T-helper 1 cell treated with Interleukin-12 subunit alpha and Interleukin-12 subunit beta and Interleukin-4 antibody, amounts not matched to agents 30 ng/mL and 1 ng/mL, for 36 hours (primary cell): ENCODE data around the gene CASZ1. TPM values are rescaled to one million over a fixed set of nuclear protein-coding genes. Genes with fewer than 3 reads are reported as not detected.

Experiments
- intact Hi-C: fragments of 100-400 bp; cut with micrococcal nuclease; formaldehyde crosslinking; loops from one replicate; pipeline ENCODE4 v1.15.1; 2024
- total RNA-seq: library from RNA; stranded (reverse); gene quantifications from 2 replicates; pipeline ENCODE4 v1.2.3, GENCODE V29; 2022

The CASZ1 gene
- total RNA-seq, 1 donor from 2014 or later, result 9.5 TPM

DNA sequence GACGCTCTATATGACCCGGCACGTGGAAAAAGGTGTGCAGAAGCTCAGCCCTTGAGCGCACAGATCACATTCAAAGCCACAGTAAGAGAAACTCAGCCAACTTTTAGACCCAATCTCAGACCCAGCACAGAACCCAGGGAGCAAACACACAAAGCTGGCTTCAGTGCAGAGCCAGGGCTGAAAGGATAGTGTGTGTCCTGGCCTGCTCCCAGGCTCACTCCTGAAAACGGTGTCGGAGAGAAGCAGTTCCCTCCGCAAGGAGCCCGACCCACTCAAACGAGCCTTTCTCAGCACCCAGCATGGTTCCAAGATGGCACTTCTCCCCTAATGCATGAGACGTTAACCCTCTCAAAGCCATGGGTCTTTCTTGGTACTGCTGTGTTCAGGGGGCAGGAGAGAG, 39.6 kb downstream of the CASZ1 start:
- intact Hi-C loops, result no loop called here

DNA sequence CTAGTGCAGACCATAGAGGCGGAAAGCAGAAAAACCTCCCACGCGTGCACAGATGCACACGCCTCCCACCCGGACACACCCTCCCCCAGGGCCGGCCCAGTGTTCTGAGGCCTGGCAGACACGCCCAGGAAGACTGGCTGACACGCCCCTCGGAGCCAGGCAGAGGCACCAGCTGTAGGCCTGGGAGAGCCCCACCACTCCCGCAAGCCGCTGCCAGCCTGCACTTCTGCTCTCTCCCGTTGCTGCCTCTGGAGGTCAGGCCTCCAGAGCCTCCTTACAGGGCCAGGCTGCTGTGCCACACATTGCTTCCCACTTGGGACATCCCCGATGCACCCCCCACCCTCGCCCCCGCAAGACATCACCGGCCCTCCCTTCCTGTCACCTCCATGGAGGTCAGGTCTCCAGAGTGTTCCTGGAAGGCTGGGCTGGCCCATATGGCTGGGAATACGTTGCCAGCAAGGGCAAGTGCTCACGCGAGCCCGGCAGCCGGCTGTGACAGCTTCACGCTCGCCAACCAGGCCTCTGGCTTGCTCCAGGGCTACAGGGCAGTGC, 40.4 kb downstream of the CASZ1 start:
- intact Hi-C loops, result no loop called here

DNA sequence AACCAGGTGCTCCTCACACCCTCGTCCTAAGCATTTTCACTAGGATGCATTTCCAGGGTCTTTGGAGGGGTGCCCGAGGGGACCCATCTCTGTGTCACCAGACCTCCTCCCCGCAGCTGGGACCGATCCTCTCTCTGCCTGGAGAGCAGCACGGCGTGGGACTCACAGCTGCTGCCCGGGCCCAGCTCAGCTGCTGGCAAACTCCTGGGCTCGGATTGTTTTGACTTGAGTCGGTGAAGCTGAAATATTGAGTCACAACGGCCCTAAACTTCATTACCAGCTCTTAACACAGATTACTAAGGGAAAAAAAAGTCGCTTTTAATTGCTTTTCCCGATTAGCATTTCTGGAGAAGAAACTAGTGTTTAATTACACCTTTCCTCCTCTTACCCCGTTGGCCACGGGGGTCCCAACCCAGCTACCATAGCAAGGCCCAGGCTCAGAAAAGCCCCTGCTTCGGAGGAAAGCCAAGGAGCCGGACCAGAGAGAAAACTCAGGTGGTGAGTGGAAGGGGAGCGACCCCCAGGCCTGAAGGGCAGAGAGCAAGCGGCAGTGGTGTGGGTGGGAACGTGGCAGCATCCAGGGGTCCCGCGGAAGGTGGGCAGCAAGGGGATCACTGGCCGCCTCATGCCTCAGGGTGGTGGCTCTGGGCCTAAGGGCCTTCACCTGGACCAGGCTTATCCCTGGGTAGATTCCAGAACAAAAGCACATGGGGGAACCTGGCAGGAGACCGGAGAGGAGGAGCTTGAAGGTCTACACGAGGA, 41.7 kb downstream of the CASZ1 start:
- intact Hi-C loops, result no loop called here

DNA sequence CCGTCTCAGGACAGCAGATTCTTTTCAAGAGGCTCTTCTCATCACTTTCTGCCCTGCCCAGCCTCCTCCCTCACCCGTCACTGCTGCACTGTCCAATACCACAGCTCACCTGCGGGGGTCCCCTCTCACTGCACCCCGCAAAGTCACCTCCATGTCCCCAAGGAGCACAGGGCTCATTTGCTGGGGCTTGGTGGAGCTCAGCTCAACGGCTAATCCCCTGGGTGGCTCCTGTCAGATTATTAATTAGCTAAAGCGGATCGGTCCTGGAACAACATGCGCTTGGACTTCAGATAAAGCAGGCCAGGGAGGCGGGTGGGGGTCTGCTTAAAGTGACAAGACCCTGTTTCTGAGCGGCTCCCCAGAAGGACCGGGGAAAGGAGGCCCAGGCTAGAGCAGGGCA, 43.1 kb downstream of the CASZ1 start:
- intact Hi-C loops, result no loop called here

DNA sequence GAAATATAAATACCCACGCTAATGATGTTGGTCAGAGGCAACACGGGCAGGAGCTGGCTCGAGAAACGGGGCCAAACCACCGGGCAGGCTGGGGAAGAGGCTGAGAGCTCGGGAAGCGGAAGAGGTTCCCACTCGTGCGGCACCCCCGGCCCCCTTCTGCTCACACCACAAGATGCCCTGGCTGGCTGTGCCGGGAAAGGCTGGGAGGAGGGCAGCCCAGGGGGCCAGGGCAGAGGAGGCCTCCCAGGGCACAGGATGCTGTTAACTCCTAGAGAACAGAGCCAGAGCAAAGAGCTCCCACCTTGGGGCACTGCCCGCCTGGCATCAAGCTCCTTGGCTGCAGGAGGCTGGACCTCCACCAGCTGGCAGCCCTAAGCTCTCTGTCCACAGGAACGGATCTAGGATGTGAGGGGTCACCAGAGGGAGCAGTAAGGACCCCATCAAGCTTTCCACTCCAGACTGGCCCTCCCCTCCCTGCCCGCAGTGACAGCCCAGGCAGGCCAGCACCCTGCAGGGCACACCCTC, 44.8 kb downstream of the CASZ1 start:
- intact Hi-C loops, result no loop called here

DNA sequence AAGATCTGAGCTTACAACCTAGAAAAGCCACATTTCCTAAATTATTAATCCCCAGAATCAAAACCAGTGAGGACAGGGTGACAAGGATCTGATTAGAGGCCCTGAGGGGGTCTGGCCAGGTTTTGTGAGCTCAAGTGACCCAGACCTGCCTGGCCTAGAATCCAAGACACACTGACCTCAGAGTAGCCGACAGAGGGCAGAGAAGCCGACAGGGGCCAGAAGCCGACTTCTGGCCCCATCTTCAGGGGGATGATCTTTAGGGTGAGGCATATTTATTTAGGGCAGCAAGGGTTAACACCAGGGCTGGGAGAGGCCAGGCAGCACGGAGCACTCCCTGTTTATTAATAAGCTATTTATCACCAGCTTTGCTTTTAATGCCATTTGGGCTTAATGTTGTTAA, 45.3 kb downstream of the CASZ1 start:
- intact Hi-C loops, result no loop called here

DNA sequence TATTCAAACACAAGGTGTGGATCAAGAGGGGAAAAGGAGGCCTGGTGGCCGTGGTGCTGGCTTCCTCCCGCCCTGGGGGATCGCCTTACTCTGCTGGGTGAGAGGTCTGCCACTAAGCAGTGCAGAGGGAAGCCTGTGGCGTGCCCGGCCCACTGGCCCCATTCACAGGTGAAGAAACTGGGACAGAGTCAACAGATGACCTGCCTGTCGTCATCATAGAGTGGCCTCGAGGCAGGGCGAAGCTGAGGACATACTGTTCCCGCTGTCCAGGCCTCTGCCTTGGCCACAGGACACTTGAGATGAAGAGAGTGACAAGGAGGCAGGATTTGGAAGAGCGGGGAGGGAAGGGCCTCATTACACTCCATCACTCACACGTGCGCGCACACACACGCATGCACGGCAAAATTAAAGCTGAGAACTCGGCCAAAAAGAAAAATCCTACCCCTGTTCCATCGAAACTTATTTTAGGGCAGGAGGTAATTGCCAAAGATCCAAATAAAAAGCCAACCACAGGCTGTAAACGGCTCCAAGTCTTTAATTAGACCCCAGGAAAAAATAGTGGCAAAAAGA, 50.5 kb downstream of the CASZ1 start:
- intact Hi-C loops, result no loop called here

DNA sequence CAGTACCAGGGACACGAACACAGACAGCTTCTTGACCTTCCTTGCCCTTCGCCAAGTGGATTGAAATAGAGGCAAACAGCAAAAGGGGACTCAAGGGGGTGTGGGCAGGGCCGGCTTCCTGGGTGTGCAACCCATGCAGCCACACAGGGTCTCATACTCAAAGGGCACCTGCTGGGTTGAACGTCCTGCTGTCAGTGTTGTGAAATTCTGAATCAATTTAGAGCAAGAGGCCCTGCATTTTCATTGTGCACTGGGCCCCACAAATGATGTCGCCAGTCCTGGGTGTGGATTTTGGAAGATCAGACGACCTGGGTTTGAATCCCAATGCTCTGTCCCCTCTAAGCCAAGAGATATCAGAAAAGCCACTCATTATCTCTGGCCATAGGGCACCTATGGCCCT, 51.1 kb downstream of the CASZ1 start:
- intact Hi-C loops, result no loop called here

DNA sequence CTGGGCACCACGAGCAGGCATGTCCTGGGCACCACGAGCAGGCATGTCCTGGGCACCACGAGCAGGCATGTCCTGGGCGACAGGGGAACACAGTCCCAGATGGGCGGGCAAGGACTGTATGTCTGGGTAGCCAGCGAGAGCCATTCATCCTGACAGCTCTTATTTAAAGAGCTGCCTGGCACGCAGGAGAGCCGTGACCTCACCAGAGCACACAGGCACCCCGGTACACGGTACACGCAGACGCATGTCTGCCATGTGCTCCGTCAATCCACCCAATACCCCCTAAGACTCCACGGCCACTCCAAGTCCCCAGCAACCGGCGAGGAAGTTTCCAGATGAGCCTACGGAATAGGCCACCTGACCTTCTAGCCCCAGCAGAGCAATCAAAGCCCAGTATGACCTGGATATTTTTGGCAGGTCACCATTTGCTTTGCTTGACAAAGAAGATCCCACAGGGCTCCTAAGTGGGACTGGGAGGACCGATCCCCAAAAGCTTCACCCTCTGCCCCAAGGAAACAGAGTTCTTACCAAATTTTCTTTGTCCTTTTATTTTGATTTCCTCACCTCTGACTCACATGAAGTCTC, 51.7 kb downstream of the CASZ1 start:
- intact Hi-C loops, result no loop called here

DNA sequence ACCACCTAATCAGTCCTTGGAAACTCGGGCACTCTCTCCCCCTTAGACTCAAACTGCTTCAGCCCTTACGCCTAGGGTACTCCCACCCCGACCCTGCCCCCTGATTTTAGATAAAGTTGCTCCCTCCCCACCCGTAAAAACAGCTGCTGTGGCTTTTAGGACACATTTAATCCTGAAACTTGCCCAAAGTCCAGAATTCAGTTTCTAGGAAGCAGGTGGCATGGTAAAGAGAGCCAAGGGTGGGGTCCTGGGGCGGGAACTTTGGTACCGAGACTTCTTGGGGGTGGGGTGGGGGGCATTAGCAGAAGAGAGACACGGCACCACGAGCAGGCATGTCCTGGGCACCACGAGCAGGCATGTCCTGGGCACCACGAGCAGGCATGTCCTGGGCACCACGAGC, 52.4 kb downstream of the CASZ1 start:
- intact Hi-C loops, result no loop called here

DNA sequence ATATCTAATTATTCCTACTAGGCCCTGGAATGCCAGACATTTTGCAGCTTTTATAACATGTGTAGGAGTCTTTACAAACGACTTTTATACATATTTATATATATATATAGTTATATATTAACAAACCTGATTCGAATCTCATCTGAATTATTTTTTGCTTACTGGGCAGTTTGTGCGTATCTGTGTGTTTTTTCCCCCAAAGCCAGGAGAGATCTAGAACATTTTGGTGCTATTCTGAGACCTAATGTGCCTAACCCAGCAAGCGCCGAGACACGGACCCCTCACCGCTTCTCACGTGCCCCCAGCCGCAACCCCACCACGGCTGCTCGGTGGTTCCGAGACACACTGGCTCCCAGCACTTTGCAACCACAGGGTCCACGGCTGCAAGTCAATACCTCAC, 54.8 kb downstream of the CASZ1 start:
- intact Hi-C loops, result no loop called here

DNA sequence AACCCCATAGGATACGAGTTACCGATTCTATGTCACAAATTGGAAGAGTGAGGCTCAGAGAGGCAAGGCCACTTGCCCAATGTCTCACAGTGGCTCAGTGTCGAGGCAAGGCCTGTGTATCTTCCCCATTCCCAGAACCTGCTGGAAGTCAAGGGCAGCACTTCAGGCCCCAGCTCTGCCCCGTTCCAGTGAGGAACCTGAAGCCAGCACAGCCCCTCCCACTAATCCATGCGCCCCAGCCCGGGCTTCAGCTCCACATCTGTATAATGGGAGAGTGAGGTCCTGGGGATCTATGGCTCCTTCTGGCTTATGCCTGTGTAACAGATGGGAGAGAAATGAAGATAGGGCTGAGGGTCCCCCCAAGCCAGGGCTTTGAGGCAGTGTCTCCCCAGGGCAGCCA, 56.3 kb downstream of the CASZ1 start:
- intact Hi-C loops, result no loop called here

DNA sequence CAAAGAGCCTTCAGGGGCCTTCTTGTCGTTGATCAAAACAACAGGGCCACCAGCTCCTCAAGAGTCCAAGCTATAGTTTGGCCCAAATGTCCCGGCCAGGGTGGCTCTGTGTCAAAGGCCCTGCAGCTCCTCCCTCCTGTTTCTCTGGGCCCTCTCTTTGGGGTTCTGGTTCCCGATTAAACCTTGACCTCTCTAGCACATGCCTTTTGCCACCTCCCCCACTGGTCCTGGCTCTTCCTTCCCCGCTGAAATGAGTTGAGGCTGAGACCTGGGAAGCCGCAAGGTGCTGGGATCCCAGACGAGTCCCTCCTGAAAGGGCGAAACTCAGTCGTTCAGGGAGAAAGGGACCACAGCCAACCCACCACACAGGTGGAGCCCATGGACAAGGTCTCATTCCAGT, 56.9 kb downstream of the CASZ1 start:
- intact Hi-C loops, result no loop called here

DNA sequence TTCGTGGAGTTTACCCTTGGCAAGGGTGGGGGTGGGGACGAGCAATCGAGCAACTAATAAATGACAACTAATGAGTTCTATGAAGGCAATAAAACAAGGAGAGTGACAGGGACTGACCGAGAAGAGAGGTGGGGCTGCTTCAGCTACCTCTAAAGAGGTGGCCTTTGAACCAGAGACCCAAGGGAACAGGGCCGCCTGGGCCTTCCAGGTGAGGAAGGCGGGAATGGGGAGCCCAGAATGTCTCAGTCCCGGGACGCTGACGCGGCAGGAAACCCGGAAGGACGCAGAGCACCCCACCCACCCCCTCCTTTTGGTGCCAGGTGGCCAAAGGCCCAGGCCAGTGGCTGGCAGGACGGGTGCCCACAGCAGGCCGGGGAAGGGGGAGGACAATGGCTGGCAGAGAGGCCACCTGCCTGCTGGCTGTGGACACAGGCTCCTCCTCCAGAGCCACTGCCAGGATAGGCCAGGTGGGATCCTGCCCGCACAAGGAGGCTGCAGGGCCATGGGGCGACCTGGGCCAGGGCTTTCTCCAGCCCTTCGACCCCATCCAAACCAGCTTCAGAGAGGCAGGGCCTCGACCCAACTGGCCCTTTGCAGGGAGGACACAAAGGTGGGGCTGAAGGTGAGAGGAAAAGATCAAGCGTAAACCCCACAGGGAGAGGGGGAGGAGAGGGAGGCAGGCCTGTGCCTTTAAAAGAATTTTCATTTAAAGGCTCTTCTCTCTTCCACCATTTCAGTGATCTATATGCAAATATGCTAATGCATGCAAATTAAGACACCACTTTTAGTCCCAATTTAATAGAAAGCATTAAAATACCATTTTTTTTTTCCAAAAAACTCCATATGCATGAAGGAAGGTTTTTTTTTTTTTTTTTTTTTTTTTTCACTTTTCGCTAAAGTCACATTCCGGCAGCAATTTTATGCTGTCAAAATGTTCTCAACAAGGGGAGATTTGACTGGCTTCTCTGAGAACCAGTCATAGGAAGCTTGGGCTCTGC, 58.1 kb downstream of the CASZ1 start:
- intact Hi-C loops, result no loop called here

DNA sequence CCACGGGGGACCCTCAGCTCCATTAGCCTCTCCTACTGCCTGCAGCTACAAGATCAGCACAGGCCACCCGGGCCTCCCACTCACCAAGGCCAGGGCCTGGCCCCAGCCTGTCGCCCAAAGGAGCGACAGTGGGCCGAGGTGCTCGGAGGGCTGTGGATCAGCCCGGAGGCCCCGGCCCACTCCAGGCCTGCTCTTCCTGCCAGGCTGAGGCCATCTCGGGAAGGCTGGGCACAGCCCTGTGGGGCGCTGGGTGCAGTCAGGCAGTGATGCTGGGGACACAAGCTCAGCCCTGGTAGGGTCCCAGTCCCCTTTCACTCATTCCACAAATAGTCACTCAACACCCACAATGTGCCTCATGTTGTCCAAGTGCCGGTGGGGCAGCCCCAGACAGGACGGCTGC, 58.8 kb downstream of the CASZ1 start:
- intact Hi-C loops, result no loop called here

DNA sequence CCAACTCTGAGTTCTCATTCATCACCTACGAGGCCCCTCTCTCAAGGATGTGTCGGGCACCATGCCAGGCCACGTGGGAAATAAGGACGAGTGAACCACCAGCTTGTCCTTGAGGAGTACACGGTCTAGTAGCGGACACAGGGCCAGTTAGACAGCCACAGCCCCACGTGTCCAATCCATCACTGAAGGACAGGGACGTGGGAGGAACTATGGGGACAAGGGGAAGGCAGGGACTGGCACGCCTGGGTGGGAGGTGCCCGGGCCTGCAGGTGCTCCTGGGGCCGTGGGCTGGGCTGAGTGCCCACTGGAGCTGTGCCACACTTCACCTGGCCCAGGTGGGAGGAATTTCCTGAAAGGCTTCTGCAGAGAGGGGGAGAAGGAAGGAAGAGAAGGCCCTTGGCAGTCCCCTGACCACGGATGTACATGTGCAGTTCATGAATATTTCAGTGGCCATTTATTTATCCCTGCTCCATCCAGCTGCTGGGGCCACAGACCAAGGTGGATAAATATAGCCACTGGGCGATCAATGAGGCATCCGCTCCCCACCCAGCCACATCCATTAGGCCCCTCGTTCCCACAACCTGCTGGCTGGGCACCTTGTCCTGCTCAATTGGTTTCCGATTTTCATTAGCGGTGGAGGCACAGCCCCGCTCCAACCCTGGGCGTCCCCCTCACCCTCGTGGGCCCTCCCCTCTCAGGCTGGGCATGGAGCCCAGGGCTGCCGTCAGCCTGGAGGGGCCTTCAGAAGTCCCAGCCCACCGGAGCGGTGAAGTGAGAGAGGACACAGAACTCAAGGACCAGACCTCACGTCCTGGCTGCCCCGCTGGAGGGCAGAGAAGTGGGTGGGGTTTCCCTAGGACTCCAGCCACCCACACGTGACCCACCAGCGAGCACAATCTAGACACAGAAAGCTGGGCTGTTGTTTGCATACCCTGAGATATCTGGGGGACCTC, 59.5 kb downstream of the CASZ1 start:
- intact Hi-C loops, result no loop called here

DNA sequence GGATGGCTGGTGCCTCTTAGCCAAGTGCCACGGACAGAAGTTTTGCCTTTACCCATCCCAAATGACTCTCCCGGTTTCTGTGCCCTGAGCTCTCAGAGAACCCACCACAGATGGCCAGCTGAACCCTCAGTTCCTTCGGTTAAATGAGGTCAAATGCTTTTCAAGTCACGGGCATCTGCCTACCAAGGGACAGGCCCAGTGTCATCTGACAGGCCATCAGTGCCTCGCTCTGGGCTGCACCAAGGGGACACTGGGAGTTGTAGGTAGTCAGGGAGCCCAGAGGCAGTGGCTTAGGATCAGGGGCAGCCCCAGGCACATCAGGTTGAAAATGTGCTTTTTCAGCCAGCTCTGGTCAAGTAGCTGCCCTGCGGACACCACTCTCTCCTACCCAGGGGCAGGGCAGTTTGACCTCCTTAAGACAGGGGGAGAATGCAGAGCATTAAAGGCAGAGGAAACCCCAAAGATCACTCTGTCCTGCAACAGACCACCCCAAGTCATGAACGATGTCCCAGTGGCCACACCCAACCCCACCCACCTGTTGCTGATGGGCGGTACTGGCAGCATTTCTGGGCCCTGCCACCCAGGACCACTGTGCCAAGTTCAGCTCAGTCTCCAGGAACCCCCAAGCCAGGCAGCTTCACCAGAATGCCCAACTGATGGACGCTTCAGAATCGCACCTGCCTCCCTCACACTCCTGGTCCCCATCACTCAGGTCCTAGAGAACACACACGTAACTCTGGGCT, 60.7 kb downstream of the CASZ1 start:
- intact Hi-C loops, result no loop called here

DNA sequence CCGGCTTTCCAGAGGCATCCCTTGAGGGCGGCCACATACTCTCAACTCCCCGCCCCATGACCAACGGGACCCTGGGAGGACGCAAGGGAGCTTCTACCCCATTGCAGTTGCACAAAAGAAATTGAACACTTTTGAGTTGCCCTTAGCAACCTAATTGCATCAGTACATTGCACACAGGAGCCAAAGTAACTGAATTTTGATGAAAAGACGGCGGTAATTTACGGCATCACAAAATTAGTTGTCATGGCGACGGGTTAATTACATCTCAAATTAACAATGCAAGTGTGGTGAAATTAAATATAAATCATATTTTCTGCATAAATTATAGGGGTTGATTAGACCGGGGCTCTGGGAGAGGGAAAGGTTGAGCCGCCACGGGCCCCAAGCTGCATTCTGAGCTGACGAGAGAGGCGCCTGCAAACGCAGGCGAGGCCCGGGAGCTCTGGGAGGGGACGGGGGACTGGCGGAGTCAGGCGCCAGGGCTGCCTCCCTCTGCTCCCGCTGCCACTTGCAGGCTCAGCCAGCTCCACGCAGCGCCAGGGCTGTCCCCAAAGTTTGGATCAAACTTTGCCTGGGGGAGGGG, 61.4 kb downstream of the CASZ1 start:
- intact Hi-C loops, result no loop called here

DNA sequence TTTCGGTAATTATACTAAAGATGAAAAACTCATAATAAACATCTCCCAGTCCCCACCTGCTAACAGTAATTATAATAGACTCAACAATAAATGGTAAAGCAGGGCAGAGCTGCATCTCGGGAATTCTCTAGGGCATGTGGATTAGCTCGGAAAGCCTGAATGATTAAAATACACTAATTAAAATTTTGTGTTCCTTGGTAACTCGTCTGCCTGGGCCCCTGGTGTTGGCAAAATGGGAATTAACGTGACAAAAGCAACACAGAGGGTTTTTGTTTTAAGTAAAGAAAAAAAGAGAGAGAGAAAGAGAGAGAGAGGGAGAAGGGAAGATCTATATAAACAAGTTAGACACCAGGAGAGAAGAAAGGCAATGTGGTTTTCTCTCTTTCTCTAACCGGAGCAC, 62.1 kb downstream of the CASZ1 start:
- intact Hi-C loops, result no loop called here
